HG03135 (cell line): Measurements from ENCODE around the gene FAM3C.
"Not testable (repeated sequence)": the region's sequence is repeated elsewhere in the genome, so short reads cannot be mapped to it uniquely, and the experiment has no call there.

Experiments
- ATAC-seq: cut with Tn5 transposase; IDR thresholded peaks from one replicate; pipeline ENCODE4 v1.9.1; 2021; ENCODE audit warnings: mild to moderate bottlenecking, moderate library complexity; ENCODE audit not compliant: unreplicated experiment

The FAM3C gene

DNA sequence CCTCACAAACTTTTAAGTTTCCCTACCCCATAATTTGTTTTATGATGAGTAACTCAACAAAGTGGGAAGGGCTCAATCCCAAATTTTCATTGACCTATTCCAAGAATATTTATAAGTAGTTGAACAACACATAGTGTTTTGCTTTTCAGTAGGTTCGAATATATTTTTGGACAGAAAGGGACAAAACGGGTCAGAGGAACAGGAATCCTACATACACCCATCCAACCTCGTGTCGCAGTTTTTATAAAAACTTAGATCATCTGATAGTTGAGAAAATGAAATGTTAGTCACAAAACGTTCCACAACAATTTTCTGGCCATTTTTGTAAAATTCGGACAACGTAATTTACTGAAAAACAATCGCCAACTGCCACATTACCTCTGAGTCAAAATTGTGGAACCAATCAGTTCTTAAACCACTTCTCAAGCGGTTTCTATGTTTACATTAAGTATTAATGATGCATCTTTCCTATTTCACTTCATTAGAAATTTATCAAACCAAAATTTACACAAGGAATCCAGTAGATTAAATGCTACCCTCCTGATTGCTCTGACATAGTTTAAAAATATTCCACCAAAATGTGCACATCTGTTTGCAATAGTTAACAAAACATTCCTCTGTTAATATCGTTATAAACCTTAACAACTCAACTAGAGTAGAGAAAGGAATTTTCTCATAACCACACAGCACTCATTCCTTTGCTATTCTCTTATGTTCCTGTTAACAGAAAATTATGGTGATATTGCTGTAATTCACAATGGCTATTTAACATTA is 61.0 kb downstream of the FAM3C start:
- no peak for ATAC-seq

DNA sequence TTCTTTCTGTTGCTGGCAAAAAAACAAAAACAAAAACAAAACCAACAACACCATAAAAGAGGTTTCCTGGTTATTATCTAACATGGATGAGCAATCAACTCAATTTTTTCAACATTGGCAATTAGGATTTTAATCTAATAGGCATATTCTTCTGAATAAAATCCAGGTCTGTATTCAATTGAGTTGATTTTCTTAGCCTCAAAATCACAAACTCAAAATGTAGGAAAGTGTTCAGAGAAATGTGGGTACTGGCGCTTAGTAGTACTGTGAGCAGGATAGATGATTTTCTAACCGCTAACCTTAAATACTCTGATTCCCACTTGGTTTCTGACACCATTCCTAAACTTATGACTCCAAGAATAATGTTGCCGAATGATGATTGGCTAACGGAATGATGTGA is 61.7 kb downstream of the FAM3C start:
- ATAC-seq: no peak

GRCh38 chr7:121331574-121331973 is 64.5 kb downstream of the FAM3C start:
- ATAC-seq: no peak

DNA sequence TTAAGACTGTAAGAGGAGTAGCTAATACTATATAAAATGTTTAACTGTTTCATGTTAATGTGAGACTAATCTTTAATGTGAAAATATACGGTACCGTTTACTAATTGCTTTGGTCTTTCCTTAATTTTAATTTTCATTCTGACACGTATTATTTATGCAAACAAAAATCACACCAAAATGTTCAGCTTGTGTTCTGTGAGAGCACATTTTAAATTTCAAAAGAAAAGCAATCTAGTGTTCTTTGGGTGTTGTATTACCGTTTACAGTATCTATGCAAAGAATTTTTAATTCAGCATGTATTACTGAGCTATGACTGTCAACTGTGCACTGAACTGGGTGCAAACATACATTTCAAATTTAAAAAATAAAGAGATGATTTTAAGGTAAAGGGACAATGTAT is 65.1 kb downstream of the FAM3C start:
- no peak for ATAC-seq

DNA sequence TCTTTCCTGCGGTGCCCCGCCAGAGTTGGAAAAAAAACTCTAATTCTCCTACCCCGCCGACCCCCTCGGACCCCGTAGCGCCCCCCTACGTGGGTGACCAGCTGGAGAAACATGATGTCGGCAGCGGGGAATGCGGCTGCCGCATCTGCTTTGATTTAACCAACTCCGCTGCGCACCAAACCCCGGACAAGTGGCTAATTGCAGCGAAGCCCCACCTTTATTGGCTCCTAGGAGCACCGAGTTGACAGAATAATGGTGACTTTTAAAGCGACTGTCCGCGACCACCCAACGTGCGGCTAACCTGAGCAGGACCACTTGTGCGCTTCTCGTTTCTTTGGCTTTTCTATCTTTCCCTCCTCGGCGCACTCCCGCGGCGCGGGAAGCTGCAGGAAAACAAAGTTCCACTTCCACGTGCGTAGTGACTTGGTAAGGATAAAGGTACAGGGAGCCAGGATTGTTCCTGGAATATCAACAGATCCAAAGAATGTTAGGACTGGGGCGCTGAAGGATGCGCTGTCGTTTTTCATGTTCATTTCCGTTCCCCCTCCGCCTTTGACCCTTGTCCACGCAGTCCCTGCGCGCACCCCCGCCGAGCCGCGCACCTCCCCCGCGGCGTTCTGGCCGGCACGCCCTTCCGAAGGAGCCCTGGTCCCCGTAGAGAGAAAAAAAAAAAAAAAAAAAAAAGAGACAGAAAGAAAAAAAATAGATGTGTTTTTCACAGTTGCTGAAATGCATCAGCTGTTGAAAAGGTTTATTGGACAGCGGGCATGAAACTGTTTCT is 65.9 kb downstream of the FAM3C start:
- no peak for ATAC-seq

DNA sequence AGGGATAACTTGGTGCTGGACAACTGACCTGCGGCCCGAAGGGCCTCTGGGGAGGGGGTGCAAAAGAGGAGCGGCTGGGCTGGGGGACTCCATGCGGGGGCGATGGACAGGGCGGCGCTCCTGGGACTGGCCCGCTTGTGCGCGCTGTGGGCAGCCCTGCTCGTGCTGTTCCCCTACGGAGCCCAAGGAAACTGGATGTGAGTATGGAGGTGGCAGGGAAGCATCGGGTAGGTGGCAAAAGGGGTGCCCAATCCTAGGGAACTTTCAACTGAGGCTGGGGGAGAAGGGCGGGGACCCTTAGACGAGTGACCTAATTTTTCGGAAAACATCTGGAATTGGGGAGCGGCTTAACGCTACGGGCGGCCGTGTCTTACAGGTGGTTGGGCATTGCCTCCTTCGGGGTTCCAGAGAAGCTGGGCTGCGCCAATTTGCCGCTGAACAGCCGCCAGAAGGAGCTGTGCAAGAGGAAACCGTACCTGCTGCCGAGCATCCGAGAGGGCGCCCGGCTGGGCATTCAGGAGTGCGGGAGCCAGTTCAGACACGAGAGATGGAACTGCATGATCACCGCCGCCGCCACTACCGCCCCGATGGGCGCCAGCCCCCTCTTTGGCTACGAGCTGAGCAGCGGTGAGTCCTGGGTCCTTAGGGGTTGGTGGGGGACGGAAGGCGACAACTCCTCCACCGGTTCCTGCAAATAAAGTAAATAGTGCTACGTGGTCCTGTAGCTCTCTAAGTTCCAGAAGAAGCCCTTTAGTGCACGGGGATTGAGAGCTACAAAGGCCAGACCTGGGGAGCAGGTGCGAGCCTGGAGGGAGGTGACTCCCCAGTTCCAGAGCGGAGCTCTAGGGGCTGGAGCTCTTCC is 66.7 kb downstream of the FAM3C start:
- no peak for ATAC-seq

- no peak for ATAC-seq
Measured at GRCh38 chr7:121328508-121329190, 67.5 kb downstream of the FAM3C start, which contains the start of gene WNT16. Gene WNT16 (plus strand): TSS chr7:121329000. CDS start chr7:121329293, 293 bp downstream.

DNA sequence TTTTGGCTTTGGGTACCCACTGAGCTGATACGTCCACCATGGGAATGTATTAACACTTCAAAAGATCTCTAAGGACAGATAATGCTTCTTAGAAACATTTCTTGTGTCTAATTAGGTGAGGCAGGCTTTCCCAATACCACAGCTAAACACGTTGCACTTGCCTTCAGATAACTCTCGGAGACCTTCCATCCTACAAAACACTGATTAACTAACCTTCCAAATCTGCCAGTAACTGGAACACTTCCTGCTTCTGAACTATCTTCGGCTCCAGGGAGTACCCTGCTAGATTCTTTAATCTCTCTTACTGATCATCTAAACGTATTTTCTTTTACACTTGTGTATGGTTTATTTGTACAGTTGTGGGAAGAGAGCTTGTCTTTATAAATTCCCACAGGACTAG is 68.4 kb downstream of the FAM3C start:
- no peak for ATAC-seq

DNA sequence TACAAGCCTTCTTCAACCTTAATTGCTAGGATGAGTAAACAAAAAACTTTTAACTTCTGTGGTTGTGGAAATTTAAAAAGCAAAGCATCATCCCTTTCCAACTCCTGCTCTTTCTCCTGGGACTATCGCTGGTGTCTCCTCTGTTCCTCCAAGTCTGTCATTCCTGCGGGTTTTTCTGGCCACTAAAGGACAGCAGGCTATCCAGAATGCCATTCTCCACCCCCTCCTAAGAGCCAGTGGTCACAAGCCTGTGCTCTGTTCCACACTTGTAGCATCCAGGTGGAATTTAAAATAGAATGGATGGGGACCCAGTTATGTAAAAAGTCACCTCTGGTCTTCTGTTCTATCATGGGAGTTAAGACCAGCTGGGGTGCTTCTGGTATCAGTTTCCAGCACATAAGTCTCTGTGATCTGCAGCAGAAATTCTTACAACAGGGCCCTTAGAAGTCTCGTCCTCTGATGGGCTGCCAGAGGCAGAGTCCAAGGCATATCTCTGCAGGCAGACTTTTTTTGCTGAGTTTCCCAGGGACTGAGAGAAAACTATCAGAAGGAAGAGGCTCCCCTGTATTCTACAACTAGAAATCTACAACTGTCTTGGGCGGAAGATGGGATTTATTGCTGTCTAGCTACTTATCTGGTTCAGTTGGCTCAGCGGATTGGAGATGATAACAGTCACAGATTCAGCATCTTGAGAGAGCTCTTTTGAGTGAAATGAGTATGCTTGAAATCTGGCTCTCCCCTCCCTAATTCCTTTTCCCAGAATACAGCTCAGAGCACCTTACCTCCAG is 72.4 kb downstream of the FAM3C start:
- ATAC-seq: no peak

- ATAC-seq: no peak
Measured at GRCh38 chr7:121322460-121322859, 73.6 kb downstream of the FAM3C start.

DNA sequence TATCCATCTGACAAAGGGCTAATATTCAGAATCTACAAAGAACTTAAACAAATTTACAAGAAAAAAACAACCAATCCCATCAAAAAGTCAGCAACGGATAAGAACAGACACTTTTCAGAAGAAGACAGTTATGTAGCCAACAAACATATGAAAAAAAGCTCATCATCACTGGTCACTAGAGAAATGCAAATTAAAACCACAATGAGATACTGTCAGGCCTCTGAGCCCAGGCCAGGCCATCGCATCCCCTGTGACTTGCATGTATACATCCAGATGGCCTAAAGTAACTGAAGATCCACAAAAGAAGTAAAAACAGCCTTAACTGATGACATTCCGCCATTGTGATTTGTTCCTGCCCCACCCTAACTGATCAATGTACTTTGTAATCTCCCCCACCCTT is 80.9 kb downstream of the FAM3C start:
- ATAC-seq: not testable (repeated sequence)

GRCh38 chr7:121313793-121314676 is 82.1 kb downstream of the FAM3C start:
- peak; percentile 96 for ATAC-seq

DNA sequence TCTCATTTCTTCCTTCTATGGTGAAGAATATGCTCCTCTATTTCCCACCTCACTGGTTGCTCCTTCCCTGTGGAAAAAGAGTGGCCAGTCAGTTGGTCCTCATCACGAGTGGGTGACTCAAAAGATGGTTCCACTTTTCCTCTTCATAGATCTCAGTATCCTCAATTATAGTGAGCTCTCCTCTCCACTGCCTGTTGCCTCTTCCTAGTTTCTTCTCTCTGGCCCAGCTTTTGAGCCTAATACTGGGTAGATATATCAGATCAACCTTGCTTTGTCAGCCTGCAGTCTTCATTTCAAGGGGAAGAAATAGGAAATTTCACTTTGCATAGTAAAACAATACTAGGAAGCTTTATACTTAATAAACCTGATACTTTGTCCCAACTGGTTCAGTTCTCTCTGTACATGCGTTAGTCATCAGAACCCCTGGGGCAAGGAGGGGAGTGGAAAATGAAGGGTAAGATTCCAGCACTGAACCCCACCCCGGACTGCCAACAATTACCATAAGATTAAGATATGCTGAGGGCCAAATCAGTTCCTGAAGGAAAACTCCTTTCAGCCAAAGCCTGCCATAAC is 82.8 kb downstream of the FAM3C start:
- no peak for ATAC-seq

DNA sequence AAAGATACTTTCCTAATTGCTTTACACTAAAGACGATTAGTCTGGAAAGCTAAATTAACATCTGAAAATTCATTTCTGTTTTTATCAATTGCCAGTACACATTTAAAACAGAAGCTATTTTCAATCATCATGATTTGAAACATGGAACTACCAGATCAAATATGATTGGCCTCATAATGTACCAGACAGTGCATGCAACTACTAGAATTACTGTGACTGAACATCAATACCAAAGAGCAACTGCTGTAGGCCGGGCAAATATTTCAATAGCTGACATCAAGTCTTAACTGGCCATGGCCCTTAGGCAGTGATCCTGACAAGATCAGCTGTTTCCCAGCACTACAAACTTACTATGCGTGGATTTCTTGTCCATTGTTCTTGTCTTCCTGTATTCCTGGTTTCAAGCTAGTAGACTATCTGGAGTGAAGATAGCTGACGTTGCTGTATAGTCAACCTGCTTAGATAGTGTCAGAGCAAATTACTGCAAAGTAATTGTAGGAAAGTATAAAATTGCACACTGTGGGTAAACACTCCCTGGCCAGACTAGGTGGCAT is 89.0 kb downstream of the FAM3C start:
- no peak for ATAC-seq

DNA sequence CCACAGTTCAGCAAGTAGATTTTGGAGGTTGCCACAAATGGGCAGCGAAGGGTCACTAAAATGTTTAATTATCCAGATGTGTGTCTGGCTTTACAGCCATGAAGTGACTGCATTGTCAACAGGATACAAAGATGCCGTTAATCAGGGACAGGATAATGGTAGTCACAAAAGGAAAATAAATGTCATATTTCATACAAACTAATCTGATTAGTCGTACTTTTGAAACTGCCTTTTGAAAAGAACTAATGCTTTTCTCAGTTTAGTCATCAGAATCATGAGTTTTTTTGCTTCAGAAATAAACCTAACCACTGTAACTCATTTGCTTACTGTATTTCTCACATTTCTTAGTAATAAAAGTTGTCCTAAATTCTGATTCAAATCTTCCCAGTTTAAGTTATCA is 89.5 kb downstream of the FAM3C start:
- no peak for ATAC-seq

- no peak for ATAC-seq
Measured at GRCh38 chr7:121305109-121305508, 91.0 kb downstream of the FAM3C start.

- no peak for ATAC-seq
Measured at GRCh38 chr7:121304102-121304658, 91.9 kb downstream of the FAM3C start.
